Measurements from ENCODE around the gene SHISA5. TPM values are rescaled to one million over a fixed set of nuclear protein-coding genes. Genes with fewer than 3 reads are reported as not detected.

The SHISA5 gene
- polyA plus RNA-seq, 3 donors = 147 to 266 (median 242) TPM

- Histone ChIP-seq H3K9me3 (replicated peaks in 1 of 2; ENCODE audit: control insufficient read depth in 1 of 2, insufficient read depth in 1 of 2, low read length in 2 of 2) (no peaks in the 10 kb centered on the region), H3K4me2 (replicated peaks; ENCODE audit: extremely low read depth, low read length, poor library complexity, severe bottlenecking) (no peak overlapping the region), H3K79me2 (ENCODE audit: insufficient read depth, low read length) (no peaks in the 10 kb centered on the region), H3K9ac (ENCODE audit: insufficient read depth, low read length, poor library complexity, severe bottlenecking) (no peak overlapping the region), H3K27me3 (ENCODE audit: control insufficient read depth in 2 of 2, insufficient read depth in 2 of 2, low read length in 2 of 2) (no peaks in the 10 kb centered on the region), H3K36me3 (replicated peaks in 1 of 2; ENCODE audit: control insufficient read depth in 1 of 2, insufficient read depth in 2 of 2, low read length in 2 of 2) (peaks cover 20 to 24% of the 10 kb centered on the region in 2 donors), H3K4me1 (ENCODE audit: control insufficient read depth in 1 of 2, insufficient read depth in 2 of 2, low read length in 2 of 2) (peaks cover 4 to 17% of the 10 kb centered on the region in 2 donors), H4K20me1 (ENCODE audit: insufficient read depth, low read length) (no peaks in the 10 kb centered on the region), H2AFZ (ENCODE audit: insufficient read depth, low read depth, low read length, poor library complexity, severe bottlenecking) (no peak overlapping the region), H3K27ac (ENCODE audit: low read depth in 1 of 2, low read length in 2 of 2) (no peak overlapping the region), H3K4me3 (replicated peaks in 1 of 3; ENCODE audit: low read depth in 2 of 3, low read length in 3 of 3) (no peak overlapping the region)
- no peak for TF ChIP-seq CTCF (IDR thresholded peaks at IDR 0.05)
- no peaks in the 10 kb centered on the region for H3K27me3 Mint-ChIP-seq (ENCODE audit: low read depth in 3 of 3)
- WGBS (ENCODE audit: insufficient coverage) = 59% methylated on average over 3 of the region's 8 CpGs
- intact Hi-C loops (cut with micrococcal nuclease) = no loop called here
- H3K27ac Mint-ChIP-seq = peak overlapping the region in 2 of 7 donors; percentile 24 to 58
- H3K9me3 Mint-ChIP-seq = peaks cover 0 to 1% (median 0%) of the 10 kb centered on the region in 7 donors
- peaks cover 21 to 33% of the 10 kb centered on the region in 2 donors for H3K36me3 Mint-ChIP-seq
- H3K4me1 Mint-ChIP-seq = peaks cover 20% of the 10 kb centered on the region
- H3K4me3 Mint-ChIP-seq = no peak overlapping the region
- DNase-seq = no peak
These were observed 10.7 kb upstream of the SHISA5 start for GRCh38 chr3:48514431-48515227.

GRCh38 chr3:48511551-48511950, 7.6 kb upstream of the SHISA5 start:
- Histone ChIP-seq H3K36me3 (replicated peaks in 1 of 2; ENCODE audit: control insufficient read depth in 1 of 2, insufficient read depth in 2 of 2, low read length in 2 of 2) (no peaks in the 10 kb centered on the region), H3K9me3 (replicated peaks in 1 of 2; ENCODE audit: control insufficient read depth in 1 of 2, insufficient read depth in 1 of 2, low read length in 2 of 2) (no peaks in the 10 kb centered on the region), H3K27ac (ENCODE audit: low read depth in 1 of 2, low read length in 2 of 2) (no peak overlapping the region), H3K27me3 (ENCODE audit: control insufficient read depth in 2 of 2, insufficient read depth in 2 of 2, low read length in 2 of 2) (no peaks in the 10 kb centered on the region), H2AFZ (ENCODE audit: insufficient read depth, low read depth, low read length, poor library complexity, severe bottlenecking) (no peak overlapping the region), H3K4me1 (ENCODE audit: control insufficient read depth in 1 of 2, insufficient read depth in 2 of 2, low read length in 2 of 2) (peaks cover 16 to 27% of the 10 kb centered on the region in 2 donors), H3K4me3 (replicated peaks in 1 of 3; ENCODE audit: low read depth in 2 of 3, low read length in 3 of 3) (no peak overlapping the region), H3K9ac (ENCODE audit: insufficient read depth, low read length, poor library complexity, severe bottlenecking) (no peak overlapping the region), H4K20me1 (ENCODE audit: insufficient read depth, low read length) (no peaks in the 10 kb centered on the region), H3K79me2 (ENCODE audit: insufficient read depth, low read length) (no peaks in the 10 kb centered on the region), H3K4me2 (replicated peaks; ENCODE audit: extremely low read depth, low read length, poor library complexity, severe bottlenecking) (no peak overlapping the region)
- Mint-ChIP-seq H3K4me1 (peaks cover 32% of the 10 kb centered on the region), H3K4me3 (no peak overlapping the region), H3K27me3 (ENCODE audit: low read depth in 3 of 3) (no peaks in the 10 kb centered on the region), H3K36me3 (peaks cover 7 to 11% of the 10 kb centered on the region in 2 donors), H3K9me3 (peaks cover 0 to 1% (median 0%) of the 10 kb centered on the region in 7 donors), H3K27ac (peak overlapping the region in 1 of 7 donors; percentile 16)
- WGBS (ENCODE audit: insufficient coverage) = no CpG with 5 or more reads among the region's 4 CpGs
- no peak for DNase-seq
- TF ChIP-seq CTCF (IDR thresholded peaks at IDR 0.05) = no peak
- intact Hi-C loops (cut with micrococcal nuclease) = no loop called here

Measured in CD14-positive monocyte (primary cell).